ENCODE measurements around the gene RPS5. TPM values are rescaled to one million over a fixed set of nuclear protein-coding genes. Genes with fewer than 3 reads are reported as not detected.
A peak's percentile ranks its signal among the peaks of the same experiment; 100 is the strongest.

The RPS5 gene
- total RNA-seq, 1 donor from 2014 or later = 1,974 TPM

GRCh38 chr19:58382997-58383603 is 4.0 kb upstream of the RPS5 start:
- DNase-seq (ENCODE audit: extremely low spot score in 2 of 2) = no peak
- no peak overlapping the region for H3K4me3 ChIP-seq
- no peaks in the 10 kb centered on the region for H3K27me3 ChIP-seq
- no peak for TF ChIP-seq CTCF (IDR thresholded peaks at IDR 0.05)
- TF ChIP-seq POLR2AphosphoS5 (IDR thresholded peaks at IDR 0.05; ENCODE audit: insufficient read depth in 1 of 2, low read depth in 1 of 2) = no peak
- no peak for TF ChIP-seq POLR2A (IDR thresholded peaks at IDR 0.05)
- peaks cover 0 to under 1% of the 10 kb centered on the region in 2 donors for H3K36me3 ChIP-seq
- peaks cover 45% of the 10 kb centered on the region for H3K4me1 ChIP-seq
- no peak overlapping the region for H3K27ac ChIP-seq
- intact Hi-C loops (cut with DNase I) = loop anchor here (5.0 kb wide), 1 partner anchor 84 kb away; the partner anchor contains the start of gene ZNF324
- H3K9me3 ChIP-seq = no peaks in the 10 kb centered on the region

DNA sequence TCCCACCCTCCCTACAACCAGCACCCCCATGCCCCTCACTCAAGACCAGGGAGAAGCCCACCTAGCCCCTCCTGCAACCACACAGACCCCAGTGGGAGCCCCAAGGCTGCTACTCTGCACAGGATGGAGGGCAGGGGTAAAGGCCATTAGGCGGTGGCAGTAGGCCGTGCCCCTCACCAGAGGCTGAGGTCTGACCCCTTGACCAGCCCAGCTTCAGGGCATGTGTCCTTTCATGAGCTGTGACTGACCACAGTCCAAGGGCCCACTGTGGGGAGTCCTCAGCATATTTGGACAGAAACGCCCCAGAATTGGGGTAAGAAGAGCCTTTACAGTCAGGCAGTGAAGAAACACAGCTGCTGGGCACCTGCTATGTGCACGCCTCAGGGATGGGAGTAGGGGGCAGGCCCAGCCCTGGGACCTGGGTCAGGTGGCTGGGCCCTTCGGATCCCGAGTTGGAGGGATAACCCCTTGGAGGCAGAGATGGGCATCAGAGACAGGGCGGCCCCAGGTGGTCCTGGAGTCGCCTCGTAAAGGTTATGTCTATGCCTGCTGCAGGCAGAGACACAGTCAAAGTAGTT is 1.7 kb upstream of the RPS5 start:
- TF ChIP-seq POLR2A (IDR thresholded peaks at IDR 0.05) = no peak
- TF ChIP-seq POLR2AphosphoS5 (IDR thresholded peaks at IDR 0.05; ENCODE audit: insufficient read depth in 1 of 2, low read depth in 1 of 2) = no peak
- TF ChIP-seq CTCF (IDR thresholded peaks at IDR 0.05) = no peak
- Histone ChIP-seq H3K27ac (peak overlapping the region; percentile 89), H3K4me1 (peaks cover 45% of the 10 kb centered on the region), H3K4me3 (peak overlapping the region; percentile 76 to 91), H3K27me3 (no peaks in the 10 kb centered on the region), H3K36me3 (peaks cover 0 to 16% of the 10 kb centered on the region in 2 donors), H3K9me3 (no peaks in the 10 kb centered on the region)
- no peak for DNase-seq (ENCODE audit: extremely low spot score in 2 of 2)
- intact Hi-C loops (cut with DNase I) = no loop called here

GRCh38 chr19:58385891-58386575 is 1.0 kb upstream of the RPS5 start:
- Histone ChIP-seq H3K27me3 (no peaks in the 10 kb centered on the region), H3K4me1 (peaks cover 51% of the 10 kb centered on the region), H3K4me3 (peak overlapping the region; percentile 76 to 91), H3K36me3 (peaks cover 0 to 23% of the 10 kb centered on the region in 2 donors), H3K27ac (peak overlapping the region; percentile 89), H3K9me3 (no peaks in the 10 kb centered on the region)
- TF ChIP-seq CTCF (IDR thresholded peaks at IDR 0.05) = no peak
- no peak for TF ChIP-seq POLR2AphosphoS5 (IDR thresholded peaks at IDR 0.05; ENCODE audit: insufficient read depth in 1 of 2, low read depth in 1 of 2)
- no peak for TF ChIP-seq POLR2A (IDR thresholded peaks at IDR 0.05)
- intact Hi-C loops (cut with DNase I) = no loop called here
- no peak for DNase-seq (ENCODE audit: extremely low spot score in 2 of 2)

- Histone ChIP-seq H3K9me3 (no peaks in the 10 kb centered on the region), H3K27me3 (no peaks in the 10 kb centered on the region), H3K27ac (peak overlapping the region; percentile 89), H3K36me3 (peaks cover 0 to 34% of the 10 kb centered on the region in 2 donors), H3K4me1 (peaks cover 41% of the 10 kb centered on the region), H3K4me3 (peak overlapping the region; percentile 76 to 91)
- TF ChIP-seq POLR2A (IDR thresholded peaks at IDR 0.05) (no peak), POLR2AphosphoS5 (IDR thresholded peaks at IDR 0.05; ENCODE audit: insufficient read depth in 1 of 2, low read depth in 1 of 2) (no peak), CTCF (IDR thresholded peaks at IDR 0.05) (no peak)
- intact Hi-C loops (cut with DNase I) = no loop called here
- DNase-seq (ENCODE audit: extremely low spot score in 2 of 2) = peak in 1 of 2 donors; percentile 85
Observed at GRCh38 chr19:58387338-58388174, 487 bp downstream of the RPS5 start.
